H1 (cell line): ENCODE data around the gene GRM5. TPM values are rescaled to one million over a fixed set of nuclear protein-coding genes. Genes with fewer than 3 reads are reported as not detected.

Experiments used
- CTCF ChIA-PET: fragments of 300-600 bp; sonication (Branson Sonifier 250); formaldehyde crosslinking; loops from one replicate; lab custom pipeline; 2021; ENCODE audit not compliant: partially characterized antibody; lab: Charles Lee
- POLR2A ChIA-PET: fragments of 300-600 bp; sonication (Branson Sonifier 250); formaldehyde crosslinking; loops from one replicate; lab custom pipeline; 2021; ENCODE audit warnings: inconsistent platforms; ENCODE audit not compliant: partially characterized antibody; lab: Charles Lee
- DNase-seq, 2 experiments: peaks; one replicate each; pipeline versions ENCODE4 v3.0.0 to v3.0.0-alpha.2; 2010 to 2022; ENCODE audit warnings: low spot score in 2 of 2, low read depth in 1 of 2, mixed read lengths in 1 of 2
- FAIRE-seq: peaks from 2 replicates; lab custom pipeline; 2011; peaks lifted over from hg19 to GRCh38; lab: Jason Lieb, UNC
- H2AFZ ChIP-seq: 2 replicates; pipeline ENCODE4 v1.8.1; 2012; ENCODE audit warnings: low read length, inconsistent platforms
- H2AK5ac ChIP-seq: 2 replicates; pipeline ENCODE4 v1.6.1; 2013; ENCODE audit warnings: low read depth, low read length
- H2BK120ac ChIP-seq: replicated peaks from 2 replicates; pipeline ENCODE3; 2013; ENCODE audit warnings: low read depth, low read length, inconsistent platforms
- H2BK12ac ChIP-seq: 2 replicates; pipeline ENCODE4 v1.6.1; 2013; ENCODE audit warnings: low read depth, low read length
- H2BK15ac ChIP-seq: 2 replicates; pipeline ENCODE4 v1.6.1; 2013; ENCODE audit warnings: low read length
- H2BK20ac ChIP-seq: 2 replicates; pipeline ENCODE4 v1.6.1; 2013; ENCODE audit warnings: low read length
- H2BK5ac ChIP-seq: 2 replicates; pipeline ENCODE4 v1.6.1; 2013; ENCODE audit warnings: low read depth, low read length
- H3K14ac ChIP-seq: 2 replicates; pipeline ENCODE4 v1.6.1; 2013; ENCODE audit warnings: inconsistent platforms; ENCODE audit not compliant: insufficient read length
- H3K18ac ChIP-seq: 2 replicates; pipeline ENCODE4 v1.6.1; 2013; ENCODE audit warnings: low read length; ENCODE audit errors: extremely low read depth
- H3K23ac ChIP-seq: 2 replicates; pipeline ENCODE4 v1.6.1; 2013; ENCODE audit warnings: inconsistent platforms; ENCODE audit not compliant: insufficient read length
- H3K23me2 ChIP-seq: 2 replicates; pipeline ENCODE4 v1.6.1; 2013; ENCODE audit warnings: low read depth, low read length
- H3K27ac ChIP-seq: 2 replicates; pipeline ENCODE4 v1.6.1; 2011; ENCODE audit warnings: low read depth, low read length, inconsistent platforms
- H3K27me3 ChIP-seq, 4 experiments: replicated peaks in 1 of 4; 1 replicate in 1 of 4; 2 replicates in 3 of 4; pipeline versions ENCODE4 v1.6.1 to v1.8.1; 2011 to 2013; ENCODE audit warnings: low read length in 3 of 4, mild to moderate bottlenecking in 3 of 4, inconsistent platforms in 2 of 4, mixed read lengths in 2 of 4, moderate library complexity in 1 of 4; ENCODE audit not compliant: control insufficient read depth in 3 of 4, insufficient read depth in 3 of 4; ENCODE audit errors: extremely low read depth in 1 of 4
- H3K36me3 ChIP-seq, 4 experiments: 2 replicates each; pipeline versions ENCODE4 v1.6.1 to v1.8.1; 2011 to 2013; ENCODE audit warnings: mild to moderate bottlenecking in 4 of 4, low read length in 3 of 4, moderate library complexity in 2 of 4, control low read depth in 1 of 4, inconsistent platforms in 1 of 4; ENCODE audit not compliant: insufficient read depth in 4 of 4, control insufficient read depth in 2 of 4
- H3K4ac ChIP-seq: replicated peaks from 2 replicates; pipeline ENCODE3; 2013; ENCODE audit warnings: low read length, low read depth, mixed read lengths, inconsistent platforms; ENCODE audit not compliant: insufficient read length
- H3K4me1 ChIP-seq, 4 experiments: replicated peaks in 1 of 4; 1 replicate in 1 of 4; 2 replicates in 3 of 4; pipeline versions ENCODE4 v1.6.1 to v1.8.1; 2011 to 2013; ENCODE audit warnings: low read length in 3 of 4, inconsistent platforms in 2 of 4, mixed read lengths in 1 of 4; ENCODE audit not compliant: insufficient read depth in 4 of 4, control insufficient read depth in 3 of 4
- H3K4me2 ChIP-seq, 2 experiments: 2 replicates each; pipeline versions ENCODE4 v1.6.1 to v1.8.1; 2011 to 2013; ENCODE audit warnings: low read depth in 2 of 2, low read length in 2 of 2, control low read depth in 1 of 2, inconsistent platforms in 1 of 2, mild to moderate bottlenecking in 1 of 2; ENCODE audit not compliant: insufficient read depth in 1 of 2
- H3K4me3 ChIP-seq, 4 experiments: fragments of 200-600, 300-600 bp in 1 of 4; sonication (generic), shearing (Covaris generic), sonication (Bioruptor Twin) in 1 of 4; 2 replicates each; pipeline versions ENCODE4 v1.5.1 to v1.8.1; 2011 to 2016; ENCODE audit warnings: low read length in 4 of 4, low read depth in 3 of 4, control low read depth in 2 of 4, inconsistent platforms in 2 of 4, mild to moderate bottlenecking in 2 of 4, mixed read lengths in 1 of 4, moderate library complexity in 1 of 4; ENCODE audit not compliant: insufficient read depth in 2 of 4; ENCODE audit errors: extremely low read depth in 1 of 4
- H3K56ac ChIP-seq: replicated peaks from 2 replicates; pipeline ENCODE3; 2013; ENCODE audit warnings: low read depth, mild to moderate bottlenecking, mixed read lengths, low read length, inconsistent platforms; ENCODE audit not compliant: insufficient read length
- H3K79me1 ChIP-seq: 2 replicates; pipeline ENCODE4 v1.6.1; 2013; ENCODE audit warnings: low read depth, low read length, control low read depth
- H3K79me2 ChIP-seq, 2 experiments: 2 replicates each; pipeline versions ENCODE4 v1.6.1 to v1.8.1; 2012 to 2013; ENCODE audit warnings: low read length in 2 of 2, mild to moderate bottlenecking in 2 of 2, inconsistent platforms in 1 of 2; ENCODE audit not compliant: insufficient read depth in 2 of 2, control insufficient read depth in 1 of 2
- H3K9ac ChIP-seq, 4 experiments: replicated peaks in 1 of 4; 1 replicate in 1 of 4; 2 replicates in 3 of 4; pipeline versions ENCODE4 v1.6.1 to v1.8.1; 2011 to 2013; ENCODE audit warnings: low read depth in 3 of 4, low read length in 3 of 4, control low read depth in 2 of 4, mild to moderate bottlenecking in 2 of 4, moderate library complexity in 2 of 4, inconsistent platforms in 1 of 4; ENCODE audit errors: extremely low read depth in 1 of 4
- H3K9me3 ChIP-seq, 2 experiments: 2 replicates each; pipeline versions ENCODE4 v1.6.1 to v1.8.1; 2012 to 2013; ENCODE audit warnings: mild to moderate bottlenecking in 2 of 2, moderate library complexity in 2 of 2, control low read depth in 1 of 2, inconsistent platforms in 1 of 2, low read depth in 1 of 2, low read length in 1 of 2, mixed read lengths in 1 of 2; ENCODE audit not compliant: insufficient read depth in 2 of 2
- H4K20me1 ChIP-seq, 2 experiments: replicated peaks in 1 of 2; 2 replicates each; pipeline versions ENCODE3 to v1.8.1; 2011 to 2013; ENCODE audit warnings: inconsistent platforms in 2 of 2, low read length in 2 of 2, mild to moderate bottlenecking in 1 of 2; ENCODE audit not compliant: insufficient read depth in 2 of 2, control insufficient read depth in 1 of 2
- H4K5ac ChIP-seq: 2 replicates; pipeline ENCODE4 v1.6.1; 2013; ENCODE audit warnings: low read length, low read depth, mixed read lengths, inconsistent platforms; ENCODE audit not compliant: insufficient read length
- H4K8ac ChIP-seq: 2 replicates; pipeline ENCODE4 v1.8.0; 2013; ENCODE audit warnings: mild to moderate bottlenecking, moderate library complexity, low read length, inconsistent platforms; ENCODE audit not compliant: insufficient read depth; ENCODE audit errors: extremely low read depth
- H4K91ac ChIP-seq: replicated peaks from 2 replicates; pipeline ENCODE3; 2013; ENCODE audit warnings: low read length, mixed read lengths, inconsistent platforms; ENCODE audit not compliant: insufficient read length
- ASH2L ChIP-seq: fragments of 200-600, 300-600 bp; sonication (generic); IDR thresholded peaks from one replicate; pipeline ENCODE4 v1.7.1; 2017; ENCODE audit warnings: low read length
- ATF2 ChIP-seq: IDR thresholded peaks from 2 replicates; pipeline ENCODE4 v1.6.1; 2012; ENCODE audit warnings: low read length, inconsistent platforms
- ATF3 ChIP-seq: IDR thresholded peaks from 2 replicates; pipeline ENCODE4 v1.6.1; 2011; ENCODE audit warnings: low read depth, mild to moderate bottlenecking, low read length; ENCODE audit not compliant: insufficient read depth
- EP300 ChIP-seq, 2 experiments: IDR thresholded peaks; 1 replicate in 1 of 2; 2 replicates in 1 of 2; pipeline ENCODE4 v1.6.1; 2011 to 2012; ENCODE audit warnings: low read depth in 2 of 2, low read length in 2 of 2, mild to moderate bottlenecking in 2 of 2, borderline replicate concordance in 1 of 2, inconsistent platforms in 1 of 2, moderate library complexity in 1 of 2
- KDM1A ChIP-seq: fragments of 200-600, 300-600 bp; sonication (generic); IDR thresholded peaks from 2 replicates; pipeline ENCODE4 v1.7.1; 2016; ENCODE audit warnings: mild to moderate bottlenecking, low read length, borderline replicate concordance
- MAFK ChIP-seq: IDR thresholded peaks from 2 replicates; pipeline ENCODE4 v1.6.1; 2012; ENCODE audit warnings: low read depth, mild to moderate bottlenecking, improper control_type of control experiment, low read length
- MAX ChIP-seq: IDR thresholded peaks from 2 replicates; pipeline ENCODE4 v1.6.1; 2012; ENCODE audit warnings: inconsistent platforms
- POLR2A ChIP-seq, 2 experiments: IDR thresholded peaks; 1 replicate in 1 of 2; 2 replicates in 1 of 2; pipeline ENCODE4 v1.6.1; 2011; ENCODE audit warnings: low read depth in 2 of 2, low read length in 2 of 2, mild to moderate bottlenecking in 2 of 2; ENCODE audit errors: control extremely low read depth in 1 of 2
- SAP30 ChIP-seq: fragments of 300-600 bp; sonication (generic); IDR thresholded peaks from 2 replicates; pipeline ENCODE4 v1.7.1; 2012; ENCODE audit warnings: low read length, moderate library complexity, mild to moderate bottlenecking, inconsistent platforms; ENCODE audit not compliant: insufficient read depth, insufficient replicate concordance
- SIRT6 ChIP-seq: IDR thresholded peaks from one replicate; pipeline ENCODE4 v1.7.1; 2012; ENCODE audit warnings: low read length, inconsistent platforms
- USF2 ChIP-seq: IDR thresholded peaks from 2 replicates; pipeline ENCODE4 v1.6.1; 2011; ENCODE audit warnings: low read length, improper control_type of control experiment
- WGBS, 2 experiments: shearing (Covaris generic) in 1 of 2; methylation state at CpG; one replicate each; pipeline versions ENCODE4 v1.1.6 to v1.1.7; 2013 to 2015; ENCODE audit warnings: low lambda C conversion rate in 2 of 2, mixed read lengths in 2 of 2, inconsistent platforms in 1 of 2, low coverage in 1 of 2, missing lambda C conversion rate in 1 of 2; ENCODE audit not compliant: insufficient replicate concordance in 2 of 2, insufficient coverage in 1 of 2, insufficient read length in 1 of 2; ENCODE audit errors: extremely low coverage in 1 of 2, missing lambda C conversion rate in 1 of 2; 5-methylcytosine and 5-hydroxymethylcytosine counted together
- polyA plus RNA-seq, 7 experiments: library from polyadenylated mRNA; depleted of rRNA in 3 of 7; stranded (reverse) in 5 of 7; unstranded in 2 of 7; fragments of >200 nt in 5 of 7; fragments of 200-250 nt in 2 of 7; gene quantifications; 1 replicate in 5 of 7; 2 replicates in 1 of 7; 4 replicates in 1 of 7; pipeline versions ENCODE4 v1.2.1 to v1.2.3, GENCODE V29; 2011 to 2013; ENCODE audit warnings: missing spikeins in 2 of 7, mixed read lengths in 2 of 7
- total RNA-seq: library from RNA; stranded (reverse); fragmentation: NEBNext Ultra II Directional; extraction: Animal tissue kit (Norgen Biotek cat#: 25700); gene quantifications from 2 replicates; pipeline ENCODE4 v1.2.1, GENCODE V29; 2021

GRM5 gene
- total and polyA plus RNA-seq, 2 of the 8 experiments (the other 6 are each of a cell fraction or from before 2014, with no cell fraction given), result 0.15 to 0.43 TPM

- H4K8ac ChIP-seq, result no peak overlapping the region
- no peak overlapping the region for H2BK120ac ChIP-seq
- no peaks in the 10 kb centered on the region for H3K27me3 ChIP-seq
- H3K9me3 ChIP-seq, result no peaks in the 10 kb centered on the region; a peak in 1 of 4 replicates
- no peak overlapping the region for H3K4ac ChIP-seq
- no peak overlapping the region for H2BK12ac ChIP-seq
- H3K23me2 ChIP-seq, result no peaks in the 10 kb centered on the region
- FAIRE-seq, result no peak
- no peak overlapping the region for H4K5ac ChIP-seq
- WGBS, 2 experiments, result 63% methylated on average over 3 of the region's 3 CpGs; no CpG with 5 or more reads in 1 of the 2 experiments
- H2AFZ ChIP-seq, result peak overlapping the region; percentile 90; the same call in 1 of the 2 replicates
- H3K79me1 ChIP-seq, result no peaks in the 10 kb centered on the region
- H3K79me2 ChIP-seq, result no peaks in the 10 kb centered on the region
- H3K56ac ChIP-seq, result no peak overlapping the region
- H3K14ac ChIP-seq, result no peak overlapping the region
- H3K4me3 ChIP-seq, result no peak overlapping the region
- H2BK5ac ChIP-seq, result no peak overlapping the region
- no peak overlapping the region for H2AK5ac ChIP-seq
- no peak overlapping the region for H3K18ac ChIP-seq
- no peaks in the 10 kb centered on the region for H4K20me1 ChIP-seq
- H2BK15ac ChIP-seq, result no peak overlapping the region
- no peak overlapping the region for H3K9ac ChIP-seq
- H3K4me1 ChIP-seq, result peaks cover 0 to 2% (median 0%) of the 10 kb centered on the region in 4 experiments; a peak in 1 of 7 replicates
- CTCF ChIA-PET, result no interaction called here
- H3K36me3 ChIP-seq, result no peaks in the 10 kb centered on the region
- no peak overlapping the region for H4K91ac ChIP-seq
- H3K4me2 ChIP-seq, result no peak overlapping the region
- no peak overlapping the region for H3K23ac ChIP-seq
- H2BK20ac ChIP-seq, result no peak overlapping the region
- no peak overlapping the region for H3K27ac ChIP-seq
- POLR2A ChIA-PET, result no interaction called here
- DNase-seq, result no peak
- TF ChIP-seq KDM1A, result no peak
- TF ChIP-seq SIRT6, result no peak
- TF ChIP-seq ASH2L, result no peak
- no peak for TF ChIP-seq ATF2
- no peak for TF ChIP-seq EP300 (IDR thresholded peaks at IDR 0.05; ENCODE audit: borderline replicate concordance in 1 of 2, low read depth in 2 of 2, low read length in 2 of 2)
- TF ChIP-seq ATF3, result no peak
- TF ChIP-seq MAX, result no peak
- TF ChIP-seq SAP30, result no peak
- no peak for TF ChIP-seq USF2
- TF ChIP-seq MAFK, result no peak
- no peak for TF ChIP-seq POLR2A (IDR thresholded peaks at IDR 0.05; ENCODE audit: control extremely low read depth in 1 of 2, low read depth in 2 of 2, low read length in 2 of 2)
These were observed 410.6 kb downstream of the GRM5 start for GRCh38 chr11:88655196-88655595.
